DOHH2 (cell line): ENCODE measurements around the gene KRT20.

Experiments
- H3F3A ChIP-seq: fragments of 200-600 bp; sonication (generic), shearing (Covaris generic); 2 replicates; pipeline ENCODE4 v1.6.0; 2016; ENCODE audit warnings: antibody characterized with exemption, mild to moderate bottlenecking; ENCODE audit not compliant: control insufficient read depth, insufficient read depth
- H3K27ac ChIP-seq: fragments of 200-600 bp; sonication (generic); 2 replicates; pipeline ENCODE4 v1.5.1; 2014; ENCODE audit warnings: low read depth, mild to moderate bottlenecking, low read length, moderate library complexity
- H3K27me3 ChIP-seq: fragments of 200-600 bp; sonication (generic); 2 replicates; pipeline ENCODE4 v1.6.1; 2014; ENCODE audit warnings: mild to moderate bottlenecking, low read length, mixed read lengths; ENCODE audit not compliant: control insufficient read depth
- H3K36me3 ChIP-seq: fragments of 200-600 bp; sonication (generic); 2 replicates; pipeline ENCODE4 v1.6.1; 2014; ENCODE audit warnings: mild to moderate bottlenecking, low read length, moderate library complexity, mixed read lengths; ENCODE audit not compliant: control insufficient read depth
- H3K4me1 ChIP-seq: fragments of 200-600 bp; sonication (generic); 2 replicates; pipeline ENCODE4 v1.6.1; 2014; ENCODE audit warnings: mild to moderate bottlenecking, low read length, mixed read lengths; ENCODE audit not compliant: control insufficient read depth
- H3K4me2 ChIP-seq: fragments of 200-600 bp; sonication (generic); 2 replicates; pipeline ENCODE4 v1.6.0; 2014; ENCODE audit warnings: mild to moderate bottlenecking, low read length, moderate library complexity
- H3K4me3 ChIP-seq: fragments of 200-600 bp; sonication (generic); 2 replicates; pipeline ENCODE4 v1.5.1; 2014; ENCODE audit warnings: mild to moderate bottlenecking, low read length, mixed read lengths
- H3K79me2 ChIP-seq: fragments of 200-600 bp; sonication (generic); 2 replicates; pipeline ENCODE4 v1.6.1; 2014; ENCODE audit warnings: mild to moderate bottlenecking, low read length, mixed read lengths; ENCODE audit not compliant: control insufficient read depth
- H3K9me2 ChIP-seq: fragments of 200-600 bp; sonication (generic); replicated peaks from 2 replicates; pipeline ENCODE4 v1.6.1; 2014; ENCODE audit warnings: mild to moderate bottlenecking, low read length, mixed read lengths; ENCODE audit not compliant: control insufficient read depth
- H3K9me3 ChIP-seq: fragments of 200-600 bp; sonication (generic); 2 replicates; pipeline ENCODE4 v1.6.1; 2014; ENCODE audit warnings: antibody characterized with exemption, low read length, mixed read lengths; ENCODE audit not compliant: control insufficient read depth, insufficient read depth
- H4K20me1 ChIP-seq: fragments of 200-600 bp; sonication (generic); 2 replicates; pipeline ENCODE4 v1.6.0; 2014; ENCODE audit warnings: low read depth, mild to moderate bottlenecking, antibody characterized with exemption, low read length, moderate library complexity; ENCODE audit not compliant: control insufficient read depth, insufficient read depth
- CTCF ChIP-seq: fragments of 200-600 bp; sonication (generic); IDR thresholded peaks from one replicate; pipeline ENCODE4 v1.5.1; 2014; ENCODE audit warnings: antibody characterized with exemption, mild to moderate bottlenecking, low read depth, low read length; ENCODE audit not compliant: poor library complexity, severe bottlenecking
- EZH2phosphoT487 ChIP-seq: fragments of 200-600 bp; sonication (generic); IDR thresholded peaks from 2 replicates; pipeline ENCODE4 v1.6.1; 2017; ENCODE audit warnings: borderline replicate concordance, mild to moderate bottlenecking, antibody characterized with exemption, low read length, moderate library complexity, mixed read lengths

Gene KRT20

GRCh38 chr17:40852364-40852763, 32.7 kb downstream of the KRT20 start:
- Histone ChIP-seq H3K27me3 (peaks cover 26% of the 10 kb centered on the region), H3K36me3 (no peaks in the 10 kb centered on the region), H3K4me1 (no peaks in the 10 kb centered on the region), H3K27ac (no peak overlapping the region), H3K9me2 (no peaks in the 10 kb centered on the region), H3K79me2 (no peaks in the 10 kb centered on the region), H4K20me1 (no peaks in the 10 kb centered on the region), H3K4me3 (no peak overlapping the region), H3K4me2 (no peak overlapping the region), H3F3A (no peaks in the 10 kb centered on the region), H3K9me3 (no peaks in the 10 kb centered on the region)
- TF ChIP-seq EZH2phosphoT487 (no peak), CTCF (no peak)

GRCh38 chr17:40850293-40850972, 34.6 kb downstream of the KRT20 start:
- Histone ChIP-seq H3K36me3 (no peaks in the 10 kb centered on the region), H4K20me1 (no peaks in the 10 kb centered on the region), H3K79me2 (no peaks in the 10 kb centered on the region), H3K9me3 (no peaks in the 10 kb centered on the region), H3K9me2 (no peaks in the 10 kb centered on the region), H3K27me3 (peaks cover 25% of the 10 kb centered on the region), H3K4me1 (no peaks in the 10 kb centered on the region), H3K4me3 (no peak overlapping the region), H3K27ac (no peak overlapping the region), H3K4me2 (no peak overlapping the region), H3F3A (no peaks in the 10 kb centered on the region)
- TF ChIP-seq CTCF (no peak), EZH2phosphoT487 (no peak)

GRCh38 chr17:40849723-40850122, 35.3 kb downstream of the KRT20 start:
- no peak for TF ChIP-seq EZH2phosphoT487
- TF ChIP-seq CTCF = no peak
- H3K9me2 ChIP-seq = no peaks in the 10 kb centered on the region
- no peaks in the 10 kb centered on the region for H3K36me3 ChIP-seq
- no peaks in the 10 kb centered on the region for H4K20me1 ChIP-seq
- H3K4me2 ChIP-seq = no peak overlapping the region
- H3K4me3 ChIP-seq = no peak overlapping the region
- no peaks in the 10 kb centered on the region for H3K79me2 ChIP-seq
- H3K9me3 ChIP-seq = no peaks in the 10 kb centered on the region
- H3K27ac ChIP-seq = no peak overlapping the region
- H3F3A ChIP-seq = no peaks in the 10 kb centered on the region
- H3K4me1 ChIP-seq = no peaks in the 10 kb centered on the region
- peaks cover 29% of the 10 kb centered on the region for H3K27me3 ChIP-seq
